ENCODE measurements around the gene MXRA8.

MXRA8 gene

DNA sequence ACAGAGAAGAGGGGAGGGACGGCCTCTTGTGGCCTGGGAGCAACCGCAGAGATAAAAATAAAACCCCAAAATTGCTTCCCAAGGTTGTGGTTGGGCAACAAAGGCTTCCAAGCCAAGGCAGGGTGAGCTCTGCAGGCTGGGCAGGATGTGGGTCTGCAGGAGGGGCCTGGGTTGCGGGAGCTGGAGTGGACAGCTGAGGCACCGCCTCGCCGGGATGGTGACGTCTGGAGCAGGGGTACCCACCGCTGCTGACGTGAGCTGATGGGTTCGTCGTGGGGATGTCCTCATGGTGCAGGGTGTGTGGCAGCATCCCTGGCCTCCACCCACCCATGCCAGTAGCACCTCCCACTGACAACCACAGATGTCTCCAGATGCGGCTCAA is 13.0 kb upstream of the MXRA8 start:
- TF ChIP-seq POLR2AphosphoS5 (IDR thresholded peaks at IDR 0.05; ENCODE audit: low read depth, low read length) (peak; percentile 2; the same call in 1 of the 2 replicates), SIN3A (IDR thresholded peaks at IDR 0.05; ENCODE audit: borderline replicate concordance, insufficient read depth, low read length) (no peak)

- no peak for TF ChIP-seq FOXP2 (optimal IDR thresholded peaks at IDR 0.05; ENCODE audit: borderline replicate concordance, extremely low read depth, extremely low read length, insufficient read depth)
- no peak for TF ChIP-seq POLR2AphosphoS5 (IDR thresholded peaks at IDR 0.05; ENCODE audit: low read depth, low read length)
- TF ChIP-seq TAF1 (IDR thresholded peaks at IDR 0.05; ENCODE audit: borderline replicate concordance, insufficient read depth, low read length): no peak
- no peak for TF ChIP-seq SIN3A (IDR thresholded peaks at IDR 0.05; ENCODE audit: borderline replicate concordance, insufficient read depth, low read length)
- TF ChIP-seq, protein P1, sequence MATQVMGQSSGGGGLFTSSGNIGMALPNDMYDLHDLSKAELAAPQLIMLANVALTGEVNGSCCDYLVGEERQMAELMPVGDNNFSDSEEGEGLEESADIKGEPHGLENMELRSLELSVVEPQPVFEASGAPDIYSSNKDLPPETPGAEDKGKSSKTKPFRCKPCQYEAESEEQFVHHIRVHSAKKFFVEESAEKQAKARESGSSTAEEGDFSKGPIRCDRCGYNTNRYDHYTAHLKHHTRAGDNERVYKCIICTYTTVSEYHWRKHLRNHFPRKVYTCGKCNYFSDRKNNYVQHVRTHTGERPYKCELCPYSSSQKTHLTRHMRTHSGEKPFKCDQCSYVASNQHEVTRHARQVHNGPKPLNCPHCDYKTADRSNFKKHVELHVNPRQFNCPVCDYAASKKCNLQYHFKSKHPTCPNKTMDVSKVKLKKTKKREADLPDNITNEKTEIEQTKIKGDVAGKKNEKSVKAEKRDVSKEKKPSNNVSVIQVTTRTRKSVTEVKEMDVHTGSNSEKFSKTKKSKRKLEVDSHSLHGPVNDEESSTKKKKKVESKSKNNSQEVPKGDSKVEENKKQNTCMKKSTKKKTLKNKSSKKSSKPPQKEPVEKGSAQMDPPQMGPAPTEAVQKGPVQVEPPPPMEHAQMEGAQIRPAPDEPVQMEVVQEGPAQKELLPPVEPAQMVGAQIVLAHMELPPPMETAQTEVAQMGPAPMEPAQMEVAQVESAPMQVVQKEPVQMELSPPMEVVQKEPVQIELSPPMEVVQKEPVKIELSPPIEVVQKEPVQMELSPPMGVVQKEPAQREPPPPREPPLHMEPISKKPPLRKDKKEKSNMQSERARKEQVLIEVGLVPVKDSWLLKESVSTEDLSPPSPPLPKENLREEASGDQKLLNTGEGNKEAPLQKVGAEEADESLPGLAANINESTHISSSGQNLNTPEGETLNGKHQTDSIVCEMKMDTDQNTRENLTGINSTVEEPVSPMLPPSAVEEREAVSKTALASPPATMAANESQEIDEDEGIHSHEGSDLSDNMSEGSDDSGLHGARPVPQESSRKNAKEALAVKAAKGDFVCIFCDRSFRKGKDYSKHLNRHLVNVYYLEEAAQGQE (IDR thresholded peaks at IDR 0.05; ENCODE audit: insufficient read depth in 1 of 2, low read depth in 2 of 2, low read length in 2 of 2): no peak
Observed at GRCh38 chr1:1370771-1371300, 12.5 kb upstream of the MXRA8 start.

GRCh38 chr1:1367315-1367714 is 9.0 kb upstream of the MXRA8 start:
- no peak for TF ChIP-seq TAF1 (IDR thresholded peaks at IDR 0.05; ENCODE audit: borderline replicate concordance, insufficient read depth, low read length)
- no peak for TF ChIP-seq SIN3A (IDR thresholded peaks at IDR 0.05; ENCODE audit: borderline replicate concordance, insufficient read depth, low read length)
- no peak for TF ChIP-seq FOXP2 (optimal IDR thresholded peaks at IDR 0.05; ENCODE audit: borderline replicate concordance, extremely low read depth, extremely low read length, insufficient read depth)
- TF ChIP-seq, protein P1 (IDR thresholded peaks at IDR 0.05; ENCODE audit: insufficient read depth in 1 of 2, low read depth in 2 of 2, low read length in 2 of 2): no peak
- TF ChIP-seq POLR2AphosphoS5 (IDR thresholded peaks at IDR 0.05; ENCODE audit: low read depth, low read length): no peak

- TF ChIP-seq SIN3A (IDR thresholded peaks at IDR 0.05; ENCODE audit: borderline replicate concordance, insufficient read depth, low read length) (no peak), FOXP2 (optimal IDR thresholded peaks at IDR 0.05; ENCODE audit: borderline replicate concordance, extremely low read depth, extremely low read length, insufficient read depth) (no peak), POLR2AphosphoS5 (IDR thresholded peaks at IDR 0.05; ENCODE audit: low read depth, low read length) (no peak), TAF1 (IDR thresholded peaks at IDR 0.05; ENCODE audit: borderline replicate concordance, insufficient read depth, low read length) (no peak)
- TF ChIP-seq, protein P1 (IDR thresholded peaks at IDR 0.05; ENCODE audit: insufficient read depth in 1 of 2, low read depth in 2 of 2, low read length in 2 of 2): no peak
Observed at GRCh38 chr1:1366699-1367066, 8.3 kb upstream of the MXRA8 start.

GRCh38 chr1:1365875-1366698 is 7.7 kb upstream of the MXRA8 start:
- no peak for TF ChIP-seq POLR2AphosphoS5 (IDR thresholded peaks at IDR 0.05; ENCODE audit: low read depth, low read length)
- no peak for TF ChIP-seq SIN3A (IDR thresholded peaks at IDR 0.05; ENCODE audit: borderline replicate concordance, insufficient read depth, low read length)
- TF ChIP-seq, protein P1 (IDR thresholded peaks at IDR 0.05; ENCODE audit: insufficient read depth in 1 of 2, low read depth in 2 of 2, low read length in 2 of 2): no peak
- no peak for TF ChIP-seq FOXP2 (optimal IDR thresholded peaks at IDR 0.05; ENCODE audit: borderline replicate concordance, extremely low read depth, extremely low read length, insufficient read depth)
- TF ChIP-seq TAF1 (IDR thresholded peaks at IDR 0.05; ENCODE audit: borderline replicate concordance, insufficient read depth, low read length): no peak
